Measurements from ENCODE around the gene SEMA5B.

DNA sequence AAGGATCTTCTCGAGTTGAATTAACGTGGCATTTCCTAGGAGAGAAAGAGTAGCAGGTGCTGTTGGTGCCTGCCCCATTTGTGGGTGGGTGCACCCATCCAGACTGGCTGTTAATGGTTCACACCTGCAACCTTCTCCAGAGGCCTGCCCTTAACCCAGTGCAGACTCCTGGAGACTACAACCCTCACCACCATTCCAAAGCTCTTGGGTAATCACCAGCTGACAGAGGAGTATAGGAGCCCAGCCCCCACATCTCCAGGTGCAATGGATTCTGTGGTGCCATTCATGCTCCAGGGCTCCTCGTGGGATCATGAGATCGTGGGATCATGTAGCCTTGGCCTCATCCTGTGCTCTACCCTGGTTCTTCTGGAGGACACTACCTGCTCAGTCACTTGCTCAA, 60.2 kb downstream of the SEMA5B start:
- TF ChIP-seq CTCF (IDR thresholded peaks at IDR 0.05; ENCODE audit: extremely low read depth in 1 of 2, insufficient read depth in 1 of 2, low read depth in 1 of 2, low read length in 2 of 2) = no peak
- TF ChIP-seq POLR2A (IDR thresholded peaks at IDR 0.05; ENCODE audit: low read depth, low read length) = no peak
- no peak for TF ChIP-seq POLR2AphosphoS5 (IDR thresholded peaks at IDR 0.05; ENCODE audit: insufficient read depth, low read depth, low read length)
- no peak for TF ChIP-seq EZH2 (IDR thresholded peaks at IDR 0.05; ENCODE audit: borderline replicate concordance, low read depth, low read length, severe bottlenecking)
- no peak for TF ChIP-seq JUN (IDR thresholded peaks at IDR 0.05; ENCODE audit: borderline replicate concordance, insufficient read depth, insufficient read length, low read depth)
- no peak for TF ChIP-seq MAX (IDR thresholded peaks at IDR 0.05; ENCODE audit: insufficient read depth, insufficient read length)
- TF ChIP-seq FOS (IDR thresholded peaks at IDR 0.05; ENCODE audit: borderline replicate concordance, insufficient read depth, low read length) = no peak
- TF ChIP-seq MYC (IDR thresholded peaks at IDR 0.05; ENCODE audit: low read depth, low read length) = no peak

Data from endothelial cell of umbilical vein (primary cell).